ENCODE results near the gene XPR1. TPM values are rescaled to one million over a fixed set of nuclear protein-coding genes. Genes with fewer than 3 reads are reported as not detected.

Gene XPR1
- total and polyA plus RNA-seq, 2 donors (not counting 3 experiments of a cell fraction or from before 2014, with no cell fraction given): 23.9 to 26.7 TPM

GRCh38 chr1:180937624-180938225, 305.9 kb downstream of the XPR1 start:
- ChIA-PET POLR2A (no interaction called here), CTCF (interaction anchor here (0.6 to 1.7 kb wide), 2 partner anchors 17 to 56 kb away, joined by 3 to 5 read pairs; no protein-coding TSS in a partner anchor)
- no peak overlapping the region for H3K4me2 ChIP-seq (ENCODE audit: insufficient read depth, low read length)
- dilution Hi-C loops (cut with MboI; ENCODE audit: extremely low pct_ligation_motif_present, low sequenced_read_pairs): no loop called here
- H3K9me1 ChIP-seq (replicated peaks; ENCODE audit: control insufficient read depth, extremely low read depth, insufficient read depth, low read length): no peaks in the 10 kb centered on the region
- H3K79me2 ChIP-seq (ENCODE audit: control insufficient read depth, insufficient read depth, low read length): no peaks in the 10 kb centered on the region
- H3K4me3 ChIP-seq (replicated peaks in 1 of 3; ENCODE audit: insufficient read depth in 1 of 3, low read depth in 1 of 3, low read length in 3 of 3): no peak overlapping the region
- DNase-seq (ENCODE audit: low read depth, low spot score) (no peak), FAIRE-seq (no peak)
- no peak overlapping the region for H3K9ac ChIP-seq (replicated peaks; ENCODE audit: extremely low read depth, insufficient read depth, low read length)
- BruUV-seq (replicated peaks): no TSS peak
- H3K27me3 ChIP-seq (ENCODE audit: control insufficient read depth in 2 of 2, insufficient read depth in 2 of 2, low read length in 2 of 2): no peaks in the 10 kb centered on the region
- no peaks in the 10 kb centered on the region for H3K9me3 ChIP-seq (replicated peaks; ENCODE audit: control insufficient read depth, insufficient read depth, low read length)
- TF ChIP-seq EZH2 (IDR thresholded peaks at IDR 0.05; ENCODE audit: borderline replicate concordance, low read depth, low read length, severe bottlenecking) (no peak), POLR2AphosphoS5 (IDR thresholded peaks at IDR 0.05; ENCODE audit: insufficient read depth, low read depth, low read length) (no peak), CTCF (IDR thresholded peaks at IDR 0.05; ENCODE audit: extremely low read depth in 1 of 2, insufficient read depth in 1 of 2, low read depth in 1 of 2, low read length in 2 of 2) (no peak), GATA2 (IDR thresholded peaks at IDR 0.05; ENCODE audit: insufficient read depth, insufficient read length, low read depth, low read length) (no peak), JUN (IDR thresholded peaks at IDR 0.05; ENCODE audit: borderline replicate concordance, insufficient read depth, insufficient read length, low read depth) (no peak)
- H3K4me1 ChIP-seq (ENCODE audit: control insufficient read depth, extremely low read depth, insufficient read depth, low read length): no peaks in the 10 kb centered on the region
- no peak overlapping the region for H3K27ac ChIP-seq (ENCODE audit: insufficient read depth, low read depth, low read length)
- H2AFZ ChIP-seq (ENCODE audit: low read depth, low read length): no peak overlapping the region
- H3K36me3 ChIP-seq (ENCODE audit: control insufficient read depth in 2 of 2, extremely low read depth in 1 of 2, insufficient read depth in 2 of 2, low read length in 2 of 2): no peaks in the 10 kb centered on the region
- intact Hi-C loops (cut with micrococcal nuclease): no loop called here
- no peaks in the 10 kb centered on the region for H4K20me1 ChIP-seq (replicated peaks; ENCODE audit: control insufficient read depth, extremely low read depth, insufficient read depth, low read length)

Data from endothelial cell of umbilical vein (primary cell).